Upper lobe of left lung (tissue), 6 donors: ENCODE measurements around the gene NPAS1. TPM values are rescaled to one million over a fixed set of nuclear protein-coding genes. Genes with fewer than 3 reads are reported as not detected.

Source experiments
- ATAC-seq, 2 donors: fragments of 200-7000 bp; cut with Tn5 transposase; one replicate each; pipeline ENCODE4 v1.9.1; 2022; ENCODE audit warnings: mild to moderate bottlenecking in 2 of 2, moderate library complexity in 2 of 2; ENCODE audit not compliant: low FRiP score in 2 of 2
- DNase-seq, 2 donors: peaks; one replicate each; pipeline ENCODE4 v3.0.0-alpha.2; 2019 to 2020
- H3K27ac ChIP-seq, 4 donors: fragments of 200-600 bp; sonication (generic); one replicate each; pipeline ENCODE4 v1.5.1; 2016 to 2019
- H3K27me3 ChIP-seq, 4 donors: fragments of 200-600 bp; sonication (generic); one replicate each; pipeline ENCODE4 v1.5.1; 2017 to 2019
- H3K36me3 ChIP-seq, 4 donors: fragments of 200-600 bp; sonication (generic); one replicate each; pipeline ENCODE4 v1.5.1; 2016 to 2019
- H3K4me1 ChIP-seq, 4 donors: fragments of 200-600 bp; sonication (generic); one replicate each; pipeline ENCODE4 v1.5.1; 2018 to 2019
- H3K4me3 ChIP-seq, 4 donors: fragments of 200-600 bp; sonication (generic); one replicate each; pipeline ENCODE4 v1.5.1; 2017 to 2019; ENCODE audit warnings: mild to moderate bottlenecking in 2 of 4, moderate library complexity in 1 of 4
- H3K9me3 ChIP-seq, 4 donors: fragments of 200-600 bp; sonication (generic); one replicate each; pipeline ENCODE4 v1.5.1; 2018 to 2019
- EP300 ChIP-seq, 4 donors: sonication (generic); formaldehyde crosslinking; IDR thresholded peaks; one replicate each; pipeline ENCODE4 v1.5.1; 2017; ENCODE audit warnings: antibody characterized with exemption in 4 of 4, control low read depth in 2 of 4
- POLR2A ChIP-seq, 4 donors: fragments of 450-650 bp; IDR thresholded peaks; one replicate each; pipeline ENCODE4 v1.5.1; 2016 to 2017; ENCODE audit warnings: antibody characterized with exemption in 4 of 4, mild to moderate bottlenecking in 2 of 4
- POLR2AphosphoS5 ChIP-seq, 2 donors: sonication (generic); formaldehyde crosslinking; IDR thresholded peaks; one replicate each; pipeline ENCODE4 v1.5.1; 2017; ENCODE audit warnings: antibody characterized with exemption in 2 of 2
- WGBS, 2 donors: methylation state at CpG; one replicate each; pipeline ENCODE4 v1.1.5; 2017 to 2018; 5-methylcytosine and 5-hydroxymethylcytosine counted together
- total RNA-seq, 6 donors: library from RNA; depleted of rRNA in 4 of 6; stranded (reverse); fragments of >200 nt in 4 of 6; gene quantifications; one replicate each; pipeline versions ENCODE4 v1.1.0 to v1.2.1, GENCODE V29; 2016 to 2021
- TF ChIP-seq, protein P1 (sequence below), 6 experiments: fragments of 450-650 bp in 4 of 6; fragments of 200-600 bp in 2 of 6; sonication (generic) in 2 of 6; IDR thresholded peaks; one replicate each; pipeline ENCODE4 v1.5.1; 2016 to 2019; ENCODE audit warnings: antibody characterized with exemption in 6 of 6
- donor health status: DM: no; HTN: no; CAD: no; lungs with moderate emphysema.
- donor health status: DM: no; HTN: yes; CAD: no; lungs with severe emphysema.

NPAS1 gene
- total RNA-seq, 6 donors from 2014 or later: 0.30 to 13.6 (median 1.1) TPM; not detected in 1

DNA sequence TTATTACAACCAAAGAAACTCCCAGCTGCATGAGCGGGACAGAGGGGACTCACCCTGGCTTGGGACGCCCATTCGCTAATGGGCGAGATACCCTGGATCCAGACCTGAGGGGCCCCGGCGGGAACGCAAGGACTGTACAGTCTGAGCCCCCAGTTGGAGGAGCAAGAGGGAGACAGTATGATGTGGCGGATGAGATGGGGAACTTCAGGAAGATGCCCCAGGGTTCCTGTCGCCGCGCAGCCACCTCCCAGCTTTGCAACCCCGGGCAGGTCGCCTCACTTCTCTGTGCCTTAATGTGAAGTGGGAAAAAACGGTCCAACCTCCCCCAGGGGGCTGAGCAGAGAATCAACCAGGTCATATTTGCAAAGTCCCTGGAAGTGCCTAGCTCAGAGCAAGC, 2.5 kb downstream of the NPAS1 start:
- no peak for TF ChIP-seq POLR2AphosphoS5 (IDR thresholded peaks at IDR 0.05)
- no peak for TF ChIP-seq EP300 (IDR thresholded peaks at IDR 0.05)
- TF ChIP-seq, protein P1, sequence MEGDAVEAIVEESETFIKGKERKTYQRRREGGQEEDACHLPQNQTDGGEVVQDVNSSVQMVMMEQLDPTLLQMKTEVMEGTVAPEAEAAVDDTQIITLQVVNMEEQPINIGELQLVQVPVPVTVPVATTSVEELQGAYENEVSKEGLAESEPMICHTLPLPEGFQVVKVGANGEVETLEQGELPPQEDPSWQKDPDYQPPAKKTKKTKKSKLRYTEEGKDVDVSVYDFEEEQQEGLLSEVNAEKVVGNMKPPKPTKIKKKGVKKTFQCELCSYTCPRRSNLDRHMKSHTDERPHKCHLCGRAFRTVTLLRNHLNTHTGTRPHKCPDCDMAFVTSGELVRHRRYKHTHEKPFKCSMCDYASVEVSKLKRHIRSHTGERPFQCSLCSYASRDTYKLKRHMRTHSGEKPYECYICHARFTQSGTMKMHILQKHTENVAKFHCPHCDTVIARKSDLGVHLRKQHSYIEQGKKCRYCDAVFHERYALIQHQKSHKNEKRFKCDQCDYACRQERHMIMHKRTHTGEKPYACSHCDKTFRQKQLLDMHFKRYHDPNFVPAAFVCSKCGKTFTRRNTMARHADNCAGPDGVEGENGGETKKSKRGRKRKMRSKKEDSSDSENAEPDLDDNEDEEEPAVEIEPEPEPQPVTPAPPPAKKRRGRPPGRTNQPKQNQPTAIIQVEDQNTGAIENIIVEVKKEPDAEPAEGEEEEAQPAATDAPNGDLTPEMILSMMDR (IDR thresholded peaks at IDR 0.05): no peak
- no peak for TF ChIP-seq POLR2A (IDR thresholded peaks at IDR 0.05)
- DNase-seq (no peak), ATAC-seq (no peak)
- Histone ChIP-seq H3K4me1 (peaks cover 26 to 38% (median 33%) of the 10 kb centered on the region in 4 donors), H3K4me3 (no peak overlapping the region), H3K9me3 (no peaks in the 10 kb centered on the region), H3K27ac (no peak overlapping the region), H3K27me3 (peaks cover 3 to 49% (median 37%) of the 10 kb centered on the region in 4 donors), H3K36me3 (no peaks in the 10 kb centered on the region)
- WGBS, 2 donors: 45 to 48% methylated on average over 7 to 14 of the region's 14 CpGs

DNA sequence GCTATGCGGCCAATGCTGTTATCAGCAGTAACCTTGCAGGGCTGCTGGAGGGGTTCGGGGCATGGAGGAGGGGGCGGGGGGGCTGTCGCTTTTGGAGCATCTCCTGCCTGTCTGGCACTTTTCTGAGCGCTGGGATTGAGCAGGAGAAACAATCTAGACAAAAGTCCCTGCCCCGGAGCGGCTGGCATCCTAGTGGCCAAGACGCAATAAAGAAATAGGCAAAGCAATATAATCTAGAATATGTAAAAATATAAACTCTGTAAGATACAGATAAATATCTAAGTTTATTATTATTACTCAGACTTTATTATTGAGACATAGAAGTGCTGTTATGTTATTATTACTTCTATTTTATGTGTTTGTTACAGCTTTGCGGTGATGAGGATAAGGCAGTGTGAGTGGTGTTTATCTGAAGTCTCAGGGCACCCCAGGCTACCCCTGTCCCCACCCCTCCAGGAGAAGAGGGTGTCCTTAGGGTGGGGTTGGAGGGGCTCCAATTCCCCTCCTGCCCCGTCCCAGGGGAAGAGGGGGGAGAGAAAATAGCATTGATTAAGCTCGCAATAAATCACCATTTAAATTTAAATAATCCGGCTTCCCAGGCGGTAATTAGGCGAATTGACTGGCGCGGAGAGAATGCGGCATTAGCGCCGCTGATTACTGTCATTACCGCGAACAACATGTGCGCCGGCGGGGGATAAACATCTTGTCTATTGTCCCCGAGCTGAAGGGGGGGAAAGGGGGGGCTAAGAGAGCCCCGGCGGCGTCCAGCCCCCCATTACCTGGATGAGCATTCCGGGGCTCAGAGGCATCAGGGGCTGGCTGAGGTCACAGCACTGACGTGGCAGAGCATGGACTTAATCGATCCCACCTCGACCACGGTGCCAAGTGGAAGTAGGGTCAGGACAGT, 3.2 kb downstream of the NPAS1 start:
- Histone ChIP-seq H3K27me3 (peaks cover 3 to 49% (median 37%) of the 10 kb centered on the region in 4 donors), H3K9me3 (no peaks in the 10 kb centered on the region), H3K27ac (no peak overlapping the region), H3K4me3 (no peak overlapping the region), H3K36me3 (no peaks in the 10 kb centered on the region), H3K4me1 (peaks cover 26 to 38% (median 33%) of the 10 kb centered on the region in 4 donors)
- ATAC-seq (no peak), DNase-seq (no peak)
- 6 to 7% methylated on average over 32 to 33 of the region's 33 CpGs for WGBS, 2 donors
- no peak for TF ChIP-seq EP300 (IDR thresholded peaks at IDR 0.05)
- no peak for TF ChIP-seq POLR2AphosphoS5 (IDR thresholded peaks at IDR 0.05)
- TF ChIP-seq POLR2A (IDR thresholded peaks at IDR 0.05): no peak
- TF ChIP-seq, protein P1 (IDR thresholded peaks at IDR 0.05): no peak

DNA sequence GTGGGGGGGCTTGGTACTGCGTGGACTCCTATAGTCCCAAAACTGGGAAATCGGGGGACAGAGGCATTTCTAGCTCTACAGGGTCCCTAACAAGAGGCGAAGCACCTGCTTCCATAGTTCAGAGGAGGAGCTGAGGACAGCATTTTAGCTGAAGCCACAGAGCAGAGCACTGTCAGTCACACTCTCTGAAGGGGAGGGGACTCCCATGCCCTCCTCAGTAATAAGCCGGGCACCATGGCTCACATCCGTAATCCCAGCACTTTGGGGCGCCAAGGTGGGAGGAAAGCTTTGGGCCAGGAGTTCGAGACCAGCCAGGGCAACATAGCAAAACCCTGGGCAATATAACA, 3.8 kb downstream of the NPAS1 start:
- H3K4me1 ChIP-seq: peaks cover 26 to 43% (median 33%) of the 10 kb centered on the region in 4 donors
- H3K4me3 ChIP-seq: no peak overlapping the region
- ATAC-seq (no peak), DNase-seq (no peak)
- no peaks in the 10 kb centered on the region for H3K9me3 ChIP-seq
- TF ChIP-seq POLR2AphosphoS5 (IDR thresholded peaks at IDR 0.05): no peak
- TF ChIP-seq, protein P1 (IDR thresholded peaks at IDR 0.05): no peak
- no peak for TF ChIP-seq POLR2A (IDR thresholded peaks at IDR 0.05)
- TF ChIP-seq EP300 (IDR thresholded peaks at IDR 0.05): no peak
- 34 to 44% methylated on average over 7 of the region's 7 CpGs for WGBS, 2 donors
- peaks cover 3 to 56% (median 40%) of the 10 kb centered on the region in 4 donors for H3K27me3 ChIP-seq
- no peaks in the 10 kb centered on the region for H3K36me3 ChIP-seq
- H3K27ac ChIP-seq: no peak overlapping the region

DNA sequence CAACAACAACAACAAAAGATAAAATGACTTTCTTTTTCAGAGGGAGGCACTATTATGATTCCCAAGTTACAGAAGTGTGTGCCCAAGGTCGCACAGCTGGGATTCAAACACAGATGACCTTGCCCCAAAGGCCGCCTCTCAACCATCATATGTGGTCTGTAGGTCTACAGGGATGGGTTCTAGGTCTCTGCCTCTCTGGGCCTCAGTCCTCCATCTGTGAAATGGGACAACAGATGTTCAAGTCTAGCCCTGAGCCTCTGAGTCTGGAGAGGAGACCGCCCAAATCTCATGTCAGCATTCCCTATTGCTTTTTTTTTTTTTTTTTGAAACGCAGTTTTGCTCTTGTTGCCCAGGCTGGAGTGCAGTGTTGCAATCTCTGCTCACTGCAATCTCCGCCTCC, 4.9 kb downstream of the NPAS1 start:
- no peak overlapping the region for H3K27ac ChIP-seq
- DNase-seq: no peak
- peaks cover 23 to 39% (median 30%) of the 10 kb centered on the region in 4 donors for H3K4me1 ChIP-seq
- peaks cover 3 to 56% (median 40%) of the 10 kb centered on the region in 4 donors for H3K27me3 ChIP-seq
- H3K9me3 ChIP-seq: no peaks in the 10 kb centered on the region
- WGBS, 2 donors: 78 to 93% methylated on average over 3 to 5 of the region's 5 CpGs
- no peak for ATAC-seq
- TF ChIP-seq, protein P1 (IDR thresholded peaks at IDR 0.05): no peak
- no peak for TF ChIP-seq POLR2AphosphoS5 (IDR thresholded peaks at IDR 0.05)
- TF ChIP-seq POLR2A (IDR thresholded peaks at IDR 0.05): no peak
- TF ChIP-seq EP300 (IDR thresholded peaks at IDR 0.05): no peak
- no peaks in the 10 kb centered on the region for H3K36me3 ChIP-seq
- H3K4me3 ChIP-seq: no peak overlapping the region
